Loucy (cell line): ENCODE data around the gene CNRIP1.
"Not testable (repeated sequence)": the region's sequence is repeated elsewhere in the genome, so short reads cannot be mapped to it uniquely, and the experiment has no call there.

Experiments
- CTCF ChIP-seq: fragments of 200-600 bp; sonication (generic); conservative IDR thresholded peaks from 2 replicates; pipeline ENCODE4 v1.5.1; 2014; ENCODE audit warnings: mild to moderate bottlenecking, antibody characterized with exemption, low read length
- EZH2phosphoT487 ChIP-seq: fragments of 200-600 bp; IDR thresholded peaks from 2 replicates; pipeline ENCODE4 v1.6.1; 2018; ENCODE audit warnings: antibody characterized with exemption, mild to moderate bottlenecking, moderate library complexity, borderline replicate concordance

GRCh38 chr2:68349091-68349490, 29.3 kb upstream of the CNRIP1 start:
- not testable (repeated sequence) for TF ChIP-seq CTCF, EZH2phosphoT487
